Lung (tissue), 12 donors: ENCODE measurements around the gene FBN1. TPM values are rescaled to one million over a fixed set of nuclear protein-coding genes. Genes with fewer than 3 reads are reported as not detected.

Source experiments
- ATAC-seq: fragments of 200-7000 bp; cut with Tn5 transposase; one replicate; pipeline ENCODE4 v1.9.1; 2020; ENCODE audit warnings: moderate number of reproducible peaks; ENCODE audit not compliant: insufficient read depth, low FRiP score
- DNase-seq, 3 donors: peaks; one replicate each; pipeline ENCODE4 v3.0.0-alpha.2; 2013 to 2017
- H3K27ac ChIP-seq, 2 donors: one replicate each; pipeline ENCODE4 v1.5.1; 2013; ENCODE audit warnings: mild to moderate bottlenecking in 2 of 2, moderate library complexity in 2 of 2, control low read depth in 1 of 2, inconsistent platforms in 1 of 2, low read depth in 1 of 2, low read length in 1 of 2
- H3K27me3 ChIP-seq, 3 donors: one replicate each; pipeline ENCODE4 v1.5.1; 2013; ENCODE audit warnings: low read length in 2 of 3; ENCODE audit not compliant: control insufficient read depth in 3 of 3, insufficient read depth in 3 of 3
- H3K36me3 ChIP-seq, 4 donors: one replicate each; pipeline ENCODE4 v1.5.1; 2013; ENCODE audit warnings: low read length in 4 of 4, mild to moderate bottlenecking in 1 of 4, moderate library complexity in 1 of 4; ENCODE audit not compliant: control insufficient read depth in 4 of 4, insufficient read depth in 4 of 4
- H3K4me1 ChIP-seq, 5 donors: one replicate each; pipeline ENCODE4 v1.5.1; 2013; ENCODE audit warnings: low read length in 5 of 5, mild to moderate bottlenecking in 2 of 5, moderate library complexity in 1 of 5; ENCODE audit not compliant: control insufficient read depth in 5 of 5, insufficient read depth in 5 of 5
- H3K4me3 ChIP-seq: one replicate; pipeline ENCODE4 v1.5.1; 2013; ENCODE audit warnings: mild to moderate bottlenecking, control low read depth, moderate library complexity
- H3K9ac ChIP-seq, 2 donors: one replicate each; pipeline ENCODE4 v1.5.1; 2013; ENCODE audit warnings: low read length in 2 of 2, control low read depth in 1 of 2; ENCODE audit not compliant: insufficient read depth in 1 of 2
- H3K9me3 ChIP-seq, 4 donors: one replicate each; pipeline ENCODE4 v1.5.1; 2013; ENCODE audit warnings: low read length in 3 of 4, mild to moderate bottlenecking in 1 of 4, moderate library complexity in 1 of 4; ENCODE audit not compliant: control insufficient read depth in 4 of 4, insufficient read depth in 3 of 4
- WGBS, 2 donors: extraction: QIAGEN DNeasy Blood & Tissue Kit; methylation state at CpG; one replicate each; pipeline ENCODE4 v1.1.7; 2013; 5-methylcytosine and 5-hydroxymethylcytosine counted together
- polyA plus RNA-seq, 2 donors: library from polyadenylated mRNA; stranded (reverse); fragments of 200-250 nt; gene quantifications; one replicate each; pipeline ENCODE4 v1.2.1, GENCODE V29; 2013
- total RNA-seq, 2 donors: library from RNA; depleted of rRNA in 1 of 2; stranded (reverse); fragments of >200 nt in 1 of 2; gene quantifications; one replicate each; pipeline ENCODE4 v1.2.1, GENCODE V29; 2014 to 2021
- TF ChIP-seq, protein P1 (sequence below): IDR thresholded peaks from 2 replicates; pipeline ENCODE4 v1.5.1; 2012; ENCODE audit warnings: mild to moderate bottlenecking; ENCODE audit errors: control extremely low read depth, extremely low read depth
- donor health status: control.
- donor health status: control.
- donor health status: Bipolar disorder and iron deficiency.
- donor health status: healthy.
- donor health status: DM: yes; HTN: yes; CAD: no.

The FBN1 gene
- total and polyA plus RNA-seq, 4 donors: 6.0 to 170 (median 60.8) TPM

DNA sequence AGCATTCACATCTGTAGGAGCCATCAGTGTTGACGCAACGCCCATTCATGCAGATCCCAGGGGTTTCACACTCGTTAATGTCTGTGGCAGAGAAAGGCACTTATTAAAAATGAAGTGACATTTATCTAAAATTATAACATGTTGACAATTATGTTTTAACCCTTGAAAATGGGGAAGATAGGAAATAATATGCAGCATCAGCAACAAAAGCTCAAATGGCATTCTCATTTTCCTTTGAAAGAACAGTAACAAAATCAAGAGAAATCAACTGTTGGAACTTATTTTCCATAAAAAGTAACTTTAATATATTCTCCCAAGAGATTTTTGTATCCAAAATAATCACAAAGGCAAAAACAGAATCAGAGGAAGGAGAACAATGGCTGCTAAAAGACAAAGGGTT is 140.4 kb downstream of the FBN1 start:
- H3K27me3 ChIP-seq: no peaks in the 10 kb centered on the region
- H3K4me1 ChIP-seq: peaks cover 0 to 2% (median 0%) of the 10 kb centered on the region in 5 donors
- no peak overlapping the region for H3K4me3 ChIP-seq
- H3K36me3 ChIP-seq: peaks cover 0 to 39% (median 6%) of the 10 kb centered on the region in 4 donors
- no peak for DNase-seq
- TF ChIP-seq, protein P1, sequence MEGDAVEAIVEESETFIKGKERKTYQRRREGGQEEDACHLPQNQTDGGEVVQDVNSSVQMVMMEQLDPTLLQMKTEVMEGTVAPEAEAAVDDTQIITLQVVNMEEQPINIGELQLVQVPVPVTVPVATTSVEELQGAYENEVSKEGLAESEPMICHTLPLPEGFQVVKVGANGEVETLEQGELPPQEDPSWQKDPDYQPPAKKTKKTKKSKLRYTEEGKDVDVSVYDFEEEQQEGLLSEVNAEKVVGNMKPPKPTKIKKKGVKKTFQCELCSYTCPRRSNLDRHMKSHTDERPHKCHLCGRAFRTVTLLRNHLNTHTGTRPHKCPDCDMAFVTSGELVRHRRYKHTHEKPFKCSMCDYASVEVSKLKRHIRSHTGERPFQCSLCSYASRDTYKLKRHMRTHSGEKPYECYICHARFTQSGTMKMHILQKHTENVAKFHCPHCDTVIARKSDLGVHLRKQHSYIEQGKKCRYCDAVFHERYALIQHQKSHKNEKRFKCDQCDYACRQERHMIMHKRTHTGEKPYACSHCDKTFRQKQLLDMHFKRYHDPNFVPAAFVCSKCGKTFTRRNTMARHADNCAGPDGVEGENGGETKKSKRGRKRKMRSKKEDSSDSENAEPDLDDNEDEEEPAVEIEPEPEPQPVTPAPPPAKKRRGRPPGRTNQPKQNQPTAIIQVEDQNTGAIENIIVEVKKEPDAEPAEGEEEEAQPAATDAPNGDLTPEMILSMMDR: no peak
- no peak for ATAC-seq
- no peak overlapping the region for H3K9ac ChIP-seq
- H3K27ac ChIP-seq: no peak overlapping the region
- 89 to 95% methylated on average over 3 of the region's 3 CpGs for WGBS, 2 donors
- H3K9me3 ChIP-seq: no peaks in the 10 kb centered on the region

GRCh38 chr15:48501208-48501607 is 144.3 kb downstream of the FBN1 start:
- peaks cover 0 to 18% (median 5%) of the 10 kb centered on the region in 4 donors for H3K36me3 ChIP-seq
- H3K27me3 ChIP-seq: no peaks in the 10 kb centered on the region
- TF ChIP-seq, protein P1: no peak
- DNase-seq (no peak), ATAC-seq (no peak)
- H3K4me1 ChIP-seq: no peaks in the 10 kb centered on the region
- H3K9me3 ChIP-seq: no peaks in the 10 kb centered on the region
- WGBS, 2 donors: 89 to 90% methylated on average over 1 of the region's 1 CpG
- no peak overlapping the region for H3K27ac ChIP-seq
- H3K4me3 ChIP-seq: no peak overlapping the region
- no peak overlapping the region for H3K9ac ChIP-seq

DNA sequence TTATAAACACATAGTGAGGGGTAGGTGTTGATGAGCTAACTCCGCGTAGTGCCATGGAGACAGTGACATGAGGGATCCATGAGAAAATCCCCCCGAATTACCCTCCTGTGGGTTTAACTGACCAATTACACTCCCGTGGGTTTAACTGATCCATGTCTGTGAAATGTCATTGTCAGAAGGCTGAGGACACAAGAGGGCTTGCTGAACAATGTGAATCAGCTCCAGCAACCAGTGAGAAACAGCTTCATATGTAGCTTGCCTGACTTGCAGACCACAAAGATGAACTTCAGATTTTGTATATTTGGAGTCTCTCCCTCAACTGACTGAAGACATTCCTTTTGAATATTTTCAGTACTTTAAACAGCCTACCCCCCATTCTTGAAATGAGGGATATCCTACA is 144.9 kb downstream of the FBN1 start:
- TF ChIP-seq, protein P1: no peak
- DNase-seq (no peak), ATAC-seq (no peak)
- no peak overlapping the region for H3K27ac ChIP-seq
- H3K4me1 ChIP-seq: no peaks in the 10 kb centered on the region
- H3K9me3 ChIP-seq: no peaks in the 10 kb centered on the region
- no peaks in the 10 kb centered on the region for H3K27me3 ChIP-seq
- no peak overlapping the region for H3K4me3 ChIP-seq
- H3K36me3 ChIP-seq: peaks cover 0 to 21% (median 5%) of the 10 kb centered on the region in 4 donors
- whole genome bisulfite sequencing, 2 donors: 91 to 92% methylated on average over 4 of the region's 4 CpGs
- no peak overlapping the region for H3K9ac ChIP-seq

- no peak overlapping the region for H3K4me3 ChIP-seq
- TF ChIP-seq, protein P1: no peak
- no peak overlapping the region for H3K27ac ChIP-seq
- H3K36me3 ChIP-seq: peaks cover 0 to 20% (median 5%) of the 10 kb centered on the region in 4 donors
- ATAC-seq (no peak), DNase-seq (no peak)
- no peak overlapping the region for H3K9ac ChIP-seq
- no peaks in the 10 kb centered on the region for H3K9me3 ChIP-seq
- no peaks in the 10 kb centered on the region for H3K27me3 ChIP-seq
- H3K4me1 ChIP-seq: no peaks in the 10 kb centered on the region
Observed at GRCh38 chr15:48499978-48500377, 145.5 kb downstream of the FBN1 start.
